Activated CD4-positive, alpha-beta T cell treated with anti-CD3 and anti-CD28 coated beads, Interleukin-2, amount 50 U/mL, for 4 hours (primary cell): ENCODE results near the gene EGR4.

Experiments
- DNase-seq, 2 experiments: peaks; one replicate each; pipeline ENCODE4 v3.0.0-alpha.2; 2020

Gene EGR4

GRCh38 chr2:73244580-73244979 lies 48.8 kb downstream of the EGR4 start:
- no peak for DNase-seq

GRCh38 chr2:73243884-73244570 lies 49.3 kb downstream of the EGR4 start:
- no peak for DNase-seq
